Mononuclear cell (primary cell): ENCODE results near the gene CDKL4. TPM values are rescaled to one million over a fixed set of nuclear protein-coding genes. Genes with fewer than 3 reads are reported as not detected.
"Not testable (repeated sequence)": the region's sequence is repeated elsewhere in the genome, so short reads cannot be mapped to it uniquely, and the experiment has no call there.

Experiments
- H3K27me3 ChIP-seq: 2 replicates; pipeline ENCODE4 v1.6.0; 2011; ENCODE audit warnings: low read length, control low read depth; ENCODE audit not compliant: insufficient read depth
- H3K4me1 ChIP-seq: 2 replicates; pipeline ENCODE4 v1.5.1; 2011; ENCODE audit warnings: mild to moderate bottlenecking, low read length, control low read depth; ENCODE audit not compliant: insufficient read depth
- H3K4me3 ChIP-seq: 2 replicates; pipeline ENCODE4 v1.5.1; 2011; ENCODE audit warnings: mild to moderate bottlenecking, low read length, moderate library complexity
- H3K9me3 ChIP-seq: 2 replicates; pipeline ENCODE4 v1.5.1; 2011; ENCODE audit warnings: low read depth, mild to moderate bottlenecking, control low read depth, low read length
- total RNA-seq: library from RNA; depleted of rRNA; stranded (reverse); fragments of >200 nt; gene quantifications from one replicate; pipeline ENCODE4 v1.2.3, GENCODE V29; 2012

The CDKL4 gene
- total RNA-seq, 1 donor, result not detected

DNA sequence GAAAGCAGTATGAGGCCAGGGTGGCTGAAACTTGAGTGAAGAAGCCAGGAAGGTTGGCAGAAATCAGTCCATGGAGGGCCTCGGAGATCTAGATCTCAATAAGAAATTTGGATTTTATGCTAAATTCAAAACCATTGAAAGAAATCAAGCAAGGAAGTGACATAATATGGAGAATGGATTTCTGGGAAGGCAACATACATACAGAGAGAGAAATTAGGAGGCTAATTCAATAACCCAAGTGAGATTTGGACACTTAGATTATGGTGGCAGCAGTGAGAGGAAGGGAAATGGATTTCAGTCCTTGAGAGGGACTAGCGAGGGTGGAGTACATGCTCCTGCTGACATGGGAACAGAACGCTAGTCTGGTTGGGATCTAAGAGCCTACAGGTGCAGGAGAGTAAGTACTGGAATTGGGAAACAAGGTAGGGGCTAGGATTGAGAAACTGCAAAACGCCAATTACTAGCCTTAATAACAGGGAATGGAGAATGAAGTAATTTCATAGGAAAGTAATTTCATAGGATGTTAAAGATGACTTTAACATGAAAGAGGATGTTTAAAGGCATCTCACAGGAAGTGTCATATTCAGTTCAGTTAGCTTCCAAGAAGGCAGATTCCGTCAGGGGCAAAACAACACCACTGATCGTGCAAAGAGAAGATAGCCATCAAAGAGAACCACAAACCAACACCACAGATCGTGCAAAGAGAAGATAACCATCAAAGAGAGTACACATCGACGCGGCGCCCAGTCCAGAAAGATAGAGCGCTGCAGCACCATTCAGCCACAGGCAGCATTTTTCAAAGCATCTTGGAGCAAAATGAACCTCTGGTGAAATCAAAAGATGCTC lies 27.2 kb downstream of the CDKL4 start:
- no peaks in the 10 kb centered on the region for H3K27me3 ChIP-seq
- no peaks in the 10 kb centered on the region for H3K9me3 ChIP-seq
- peak overlapping the region; percentile 1 for H3K4me3 ChIP-seq
- peaks cover 23% of the 10 kb centered on the region for H3K4me1 ChIP-seq

GRCh38 chr2:39215545-39215944 lies 28.2 kb downstream of the CDKL4 start:
- Histone ChIP-seq H3K4me1 (peaks cover 23% of the 10 kb centered on the region), H3K9me3 (no peaks in the 10 kb centered on the region), H3K27me3 (no peaks in the 10 kb centered on the region), H3K4me3 (no peak overlapping the region)

DNA sequence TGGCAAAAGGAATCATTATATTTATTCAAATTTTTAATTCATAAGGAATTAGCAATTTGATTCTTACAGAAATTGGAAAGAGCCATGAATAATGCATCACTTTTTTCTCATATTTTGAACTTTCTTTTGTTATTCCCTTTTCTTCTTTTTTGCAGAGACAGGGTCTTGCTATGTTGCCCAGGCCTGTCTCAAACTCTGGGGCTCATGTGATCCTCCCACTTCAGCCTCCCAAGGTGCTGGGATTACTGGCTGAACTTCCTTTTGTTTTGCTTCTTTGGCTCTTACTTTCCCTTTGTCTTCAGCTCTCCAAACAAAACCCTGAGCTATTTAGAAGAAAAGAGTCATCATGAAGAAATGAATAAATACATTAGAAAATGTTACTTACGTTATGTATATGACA lies 30.8 kb downstream of the CDKL4 start:
- Histone ChIP-seq H3K4me3 (no peak overlapping the region), H3K4me1 (peaks cover 23% of the 10 kb centered on the region), H3K9me3 (no peaks in the 10 kb centered on the region), H3K27me3 (no peaks in the 10 kb centered on the region)

GRCh38 chr2:39210846-39211245 lies 32.9 kb downstream of the CDKL4 start:
- Histone ChIP-seq H3K27me3 (no peaks in the 10 kb centered on the region), H3K4me1 (peaks cover 4% of the 10 kb centered on the region), H3K4me3 (no peak overlapping the region), H3K9me3 (no peaks in the 10 kb centered on the region)

GRCh38 chr2:39203382-39203781 lies 40.4 kb downstream of the CDKL4 start:
- Histone ChIP-seq H3K9me3 (no peaks in the 10 kb centered on the region), H3K4me1 (no peaks in the 10 kb centered on the region), H3K4me3 (no peak overlapping the region), H3K27me3 (no peaks in the 10 kb centered on the region)

DNA sequence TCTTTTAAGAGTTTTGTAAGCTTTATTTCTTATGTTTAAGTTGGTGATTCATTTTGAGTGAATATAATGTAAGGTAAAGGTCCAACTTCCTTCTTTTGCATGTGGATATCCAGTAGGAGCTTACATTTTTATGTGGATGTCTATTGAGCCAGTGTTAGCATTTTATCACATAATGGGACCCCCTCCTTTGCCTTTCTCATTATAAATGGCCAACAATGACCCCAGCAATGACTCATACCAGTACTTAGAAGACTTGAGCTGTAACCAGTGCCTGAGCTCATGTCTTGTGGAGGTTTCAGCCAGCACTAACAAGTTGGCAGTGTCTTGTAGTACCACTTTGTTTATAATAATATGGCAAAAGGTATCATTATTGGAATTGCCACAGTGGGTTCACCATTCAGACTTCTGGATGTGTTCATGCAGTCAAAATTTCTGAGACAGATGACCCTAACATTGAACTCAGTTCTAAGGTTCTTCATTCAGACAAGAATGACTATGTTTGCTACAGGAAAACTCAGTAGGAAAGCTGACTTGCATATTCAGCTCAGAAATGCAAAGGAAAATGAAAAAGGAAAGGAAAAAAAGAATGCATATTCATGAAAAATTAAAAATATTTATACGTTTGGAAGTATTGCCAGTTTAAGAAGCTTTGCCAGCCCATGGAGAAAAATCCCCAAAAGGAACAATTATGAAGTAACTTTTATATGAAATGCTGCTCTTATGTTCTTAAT lies 41.0 kb downstream of the CDKL4 start:
- Histone ChIP-seq H3K9me3 (no peaks in the 10 kb centered on the region), H3K4me1 (no peaks in the 10 kb centered on the region), H3K27me3 (no peaks in the 10 kb centered on the region), H3K4me3 (no peak overlapping the region)

- not testable (repeated sequence) for H3K4me1 ChIP-seq, H3K27me3 ChIP-seq, H3K9me3 ChIP-seq, H3K4me3 ChIP-seq
Observed at GRCh38 chr2:39197003-39197402, 46.8 kb downstream of the CDKL4 start.

DNA sequence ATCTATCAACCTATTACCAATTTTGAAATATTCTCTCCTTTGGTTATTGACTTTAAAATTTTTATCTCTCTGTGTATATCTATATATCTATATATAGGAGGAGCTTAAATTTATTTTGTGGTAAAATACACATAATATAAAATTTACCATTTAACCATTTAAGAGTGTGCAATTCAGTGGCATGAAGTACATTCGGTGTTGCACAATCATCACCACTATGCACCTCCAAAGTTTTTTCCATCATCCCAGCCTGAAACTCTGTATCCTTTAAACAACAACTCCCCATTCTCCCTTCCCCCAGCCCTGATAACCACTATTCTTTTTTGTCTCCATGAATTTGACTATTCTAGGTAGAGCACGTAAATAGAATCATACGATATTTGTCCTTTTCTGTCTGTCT lies 49.1 kb downstream of the CDKL4 start:
- no peaks in the 10 kb centered on the region for H3K9me3 ChIP-seq
- no peaks in the 10 kb centered on the region for H3K4me1 ChIP-seq
- no peak overlapping the region for H3K4me3 ChIP-seq
- no peaks in the 10 kb centered on the region for H3K27me3 ChIP-seq

- no peak overlapping the region for H3K4me3 ChIP-seq
- H3K9me3 ChIP-seq, result no peaks in the 10 kb centered on the region
- no peaks in the 10 kb centered on the region for H3K27me3 ChIP-seq
- no peaks in the 10 kb centered on the region for H3K4me1 ChIP-seq
Observed at GRCh38 chr2:39188960-39189494, 54.7 kb downstream of the CDKL4 start.

GRCh38 chr2:39183673-39184072 lies 60.1 kb downstream of the CDKL4 start:
- Histone ChIP-seq H3K4me3 (no peak overlapping the region), H3K4me1 (no peaks in the 10 kb centered on the region), H3K27me3 (no peaks in the 10 kb centered on the region), H3K9me3 (no peaks in the 10 kb centered on the region)

DNA sequence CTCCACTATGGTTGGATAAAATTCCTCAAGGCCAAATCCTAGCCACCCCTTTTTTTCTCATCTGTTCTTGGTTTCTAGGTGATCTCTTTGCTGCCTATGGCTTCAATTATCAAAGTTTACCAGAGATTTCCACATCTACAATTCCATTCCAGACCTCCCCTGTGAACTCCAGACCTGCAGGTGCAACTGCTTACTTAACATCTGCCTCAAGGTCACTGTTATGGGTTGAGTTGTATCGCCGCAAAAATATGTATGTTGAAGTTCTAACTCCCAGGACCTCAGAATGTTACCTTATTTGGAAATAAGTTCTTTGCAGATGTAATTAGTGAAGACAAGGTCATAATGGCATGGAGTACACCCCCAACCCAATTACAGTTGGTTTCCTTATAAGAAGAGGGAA lies 62.5 kb downstream of the CDKL4 start:
- no peak overlapping the region for H3K4me3 ChIP-seq
- no peaks in the 10 kb centered on the region for H3K9me3 ChIP-seq
- H3K4me1 ChIP-seq, result no peaks in the 10 kb centered on the region
- no peaks in the 10 kb centered on the region for H3K27me3 ChIP-seq

DNA sequence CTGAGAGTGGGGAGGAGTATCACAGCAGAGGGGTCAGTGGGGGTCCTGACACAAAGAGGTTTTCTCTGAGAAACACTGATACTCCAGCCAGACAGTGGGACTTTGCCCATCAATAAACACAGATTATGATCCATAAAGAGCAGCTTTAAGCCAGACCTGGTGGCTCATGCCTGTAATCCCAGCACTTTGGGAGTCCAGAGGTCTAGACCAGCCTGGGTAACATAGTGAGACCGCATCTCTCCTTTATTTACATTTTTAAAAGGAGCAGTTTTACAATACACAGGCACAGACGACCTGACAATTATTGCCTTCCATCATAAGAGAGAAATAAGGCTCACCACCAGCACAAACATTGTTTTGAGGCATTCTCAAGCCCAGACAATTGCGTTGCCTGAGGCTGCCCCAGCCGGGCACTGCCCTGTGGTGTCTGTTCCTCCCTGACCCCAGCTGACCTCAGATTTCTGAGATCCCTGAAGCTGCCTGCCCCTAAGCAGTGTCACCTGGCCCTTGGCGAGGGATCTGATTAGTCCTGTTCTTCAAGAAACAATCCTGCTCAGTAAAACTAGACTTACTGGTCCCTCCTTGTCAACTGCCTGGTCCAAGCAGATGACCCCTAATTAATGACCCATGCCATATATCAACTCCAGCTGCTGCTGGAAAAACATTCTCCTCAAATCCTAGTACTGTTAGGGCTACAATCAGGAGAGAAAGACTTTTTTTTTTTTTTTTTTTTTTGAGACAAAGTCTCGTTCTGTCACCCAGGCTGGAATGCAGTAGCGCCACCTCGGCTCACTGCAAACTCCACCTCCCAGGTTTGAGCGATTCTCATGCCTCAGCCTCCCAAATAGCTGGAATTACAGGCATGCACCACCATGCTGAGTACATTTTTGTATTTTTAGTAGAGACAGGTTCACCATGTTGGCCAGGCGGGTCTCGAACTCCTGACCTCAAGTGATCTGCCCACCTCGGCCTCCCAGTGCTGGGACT lies 63.5 kb downstream of the CDKL4 start:
- Histone ChIP-seq H3K4me1 (no peaks in the 10 kb centered on the region), H3K9me3 (no peaks in the 10 kb centered on the region), H3K4me3 (no peak overlapping the region), H3K27me3 (no peaks in the 10 kb centered on the region)

- no peaks in the 10 kb centered on the region for H3K9me3 ChIP-seq
- no peak overlapping the region for H3K4me3 ChIP-seq
- no peaks in the 10 kb centered on the region for H3K4me1 ChIP-seq
- no peaks in the 10 kb centered on the region for H3K27me3 ChIP-seq
Observed at GRCh38 chr2:39178756-39179155, 65.0 kb downstream of the CDKL4 start.

DNA sequence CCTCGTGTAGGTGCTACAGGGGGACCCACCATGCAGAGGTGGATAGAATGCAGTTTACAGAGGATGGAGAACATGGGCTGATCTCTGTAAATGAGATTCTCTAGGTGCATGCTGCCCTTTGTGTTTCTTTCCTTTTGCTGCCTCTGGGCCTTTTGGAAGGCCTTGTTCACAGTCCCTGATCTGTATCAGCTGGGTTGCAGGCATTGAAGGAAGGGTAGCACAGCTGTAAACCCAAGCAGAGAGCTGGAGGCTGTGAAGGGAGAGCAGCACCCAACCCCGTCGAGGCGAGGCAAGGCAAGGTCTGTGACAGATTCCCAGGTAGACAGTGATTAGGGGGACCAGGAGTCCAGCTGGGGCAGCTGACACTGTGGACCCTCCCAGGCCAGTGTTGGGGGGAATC lies 66.8 kb downstream of the CDKL4 start:
- H3K4me3 ChIP-seq, result no peak overlapping the region
- H3K27me3 ChIP-seq, result no peaks in the 10 kb centered on the region
- H3K4me1 ChIP-seq, result no peaks in the 10 kb centered on the region
- no peaks in the 10 kb centered on the region for H3K9me3 ChIP-seq
